NT2/D1 (cell line): ENCODE measurements around the gene PPID.

ENCODE experiments used
- SUZ12 ChIP-seq: IDR thresholded peaks from 2 replicates; pipeline ENCODE4 v1.6.1; 2011; ENCODE audit not compliant: insufficient read length, insufficient read depth; ENCODE audit errors: extremely low read depth
- YY1 ChIP-seq: IDR thresholded peaks from 2 replicates; pipeline ENCODE4 v1.6.1; 2011; ENCODE audit not compliant: insufficient read length, insufficient read depth

DNA sequence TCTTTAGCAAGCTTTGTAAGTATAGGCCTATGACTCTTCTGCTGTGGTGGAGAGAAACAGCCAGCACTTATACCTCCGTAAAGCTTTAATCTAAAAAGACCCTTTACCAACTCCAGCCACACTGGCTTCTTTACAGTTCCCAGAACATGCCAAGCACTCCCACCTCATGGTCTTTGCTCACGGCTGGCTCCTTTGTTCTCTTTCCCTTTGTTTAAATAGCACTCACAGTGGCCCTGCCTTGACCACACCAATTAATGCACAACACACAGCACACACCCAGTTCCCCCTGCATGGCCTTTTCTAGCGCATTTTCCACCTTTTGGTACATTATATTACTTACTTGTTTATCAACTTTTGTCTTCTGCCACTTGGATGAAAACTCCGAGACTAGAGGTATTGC lies 18.9 kb downstream of the PPID start:
- TF ChIP-seq YY1 (no peak), SUZ12 (no peak)
